NT2/D1 (cell line): ENCODE results near the gene PWWP2B.

Experiments used
- DNase-seq: peaks from one replicate; pipeline ENCODE4 v3.0.0-alpha.2; 2011; ENCODE audit warnings: low read depth, low spot score
- H3K27me3 ChIP-seq: 2 replicates; pipeline ENCODE4 v1.6.0; 2011; ENCODE audit warnings: mild to moderate bottlenecking; ENCODE audit not compliant: insufficient read length, insufficient read depth
- H3K36me3 ChIP-seq: 2 replicates; pipeline ENCODE4 v1.6.1; 2011; ENCODE audit warnings: mild to moderate bottlenecking, low read length, mixed read lengths; ENCODE audit not compliant: insufficient read depth, insufficient read length
- H3K4me1 ChIP-seq: 2 replicates; pipeline ENCODE4 v1.5.1; 2011; ENCODE audit not compliant: insufficient read depth, insufficient read length
- H3K4me3 ChIP-seq: 2 replicates; pipeline ENCODE4 v1.5.1; 2011; ENCODE audit warnings: low read depth; ENCODE audit not compliant: insufficient read length
- H3K9ac ChIP-seq: 2 replicates; pipeline ENCODE4 v1.6.0; 2011; ENCODE audit warnings: low read depth; ENCODE audit not compliant: insufficient read length
- H3K9me3 ChIP-seq: 2 replicates; pipeline ENCODE4 v1.5.1; 2011; ENCODE audit warnings: mild to moderate bottlenecking, low read length; ENCODE audit not compliant: insufficient read depth
- SUZ12 ChIP-seq: IDR thresholded peaks from 2 replicates; pipeline ENCODE4 v1.6.1; 2011; ENCODE audit not compliant: insufficient read length, insufficient read depth; ENCODE audit errors: extremely low read depth
- YY1 ChIP-seq: IDR thresholded peaks from 2 replicates; pipeline ENCODE4 v1.6.1; 2011; ENCODE audit not compliant: insufficient read length, insufficient read depth
- ZNF274 ChIP-seq: IDR thresholded peaks from 2 replicates; pipeline ENCODE4 v1.6.1; 2011; ENCODE audit warnings: mild to moderate bottlenecking, low read depth, low read length

Gene PWWP2B

GRCh38 chr10:132438091-132439024, 41.4 kb downstream of the PWWP2B start:
- H3K36me3 ChIP-seq, result no peaks in the 10 kb centered on the region
- DNase-seq, result no peak
- no peak overlapping the region for H3K4me3 ChIP-seq
- TF ChIP-seq ZNF274 (no peak), YY1 (no peak), SUZ12 (no peak)
- no peaks in the 10 kb centered on the region for H3K27me3 ChIP-seq
- H3K4me1 ChIP-seq, result no peaks in the 10 kb centered on the region
- no peak overlapping the region for H3K9ac ChIP-seq
- H3K9me3 ChIP-seq, result no peaks in the 10 kb centered on the region

GRCh38 chr10:132439025-132439388, 42.0 kb downstream of the PWWP2B start:
- DNase-seq, result no peak
- H3K9me3 ChIP-seq, result no peaks in the 10 kb centered on the region
- H3K36me3 ChIP-seq, result no peaks in the 10 kb centered on the region
- H3K4me1 ChIP-seq, result no peaks in the 10 kb centered on the region
- no peak for TF ChIP-seq ZNF274
- TF ChIP-seq YY1, result no peak
- no peak for TF ChIP-seq SUZ12
- no peak overlapping the region for H3K9ac ChIP-seq
- no peaks in the 10 kb centered on the region for H3K27me3 ChIP-seq
- no peak overlapping the region for H3K4me3 ChIP-seq

DNA sequence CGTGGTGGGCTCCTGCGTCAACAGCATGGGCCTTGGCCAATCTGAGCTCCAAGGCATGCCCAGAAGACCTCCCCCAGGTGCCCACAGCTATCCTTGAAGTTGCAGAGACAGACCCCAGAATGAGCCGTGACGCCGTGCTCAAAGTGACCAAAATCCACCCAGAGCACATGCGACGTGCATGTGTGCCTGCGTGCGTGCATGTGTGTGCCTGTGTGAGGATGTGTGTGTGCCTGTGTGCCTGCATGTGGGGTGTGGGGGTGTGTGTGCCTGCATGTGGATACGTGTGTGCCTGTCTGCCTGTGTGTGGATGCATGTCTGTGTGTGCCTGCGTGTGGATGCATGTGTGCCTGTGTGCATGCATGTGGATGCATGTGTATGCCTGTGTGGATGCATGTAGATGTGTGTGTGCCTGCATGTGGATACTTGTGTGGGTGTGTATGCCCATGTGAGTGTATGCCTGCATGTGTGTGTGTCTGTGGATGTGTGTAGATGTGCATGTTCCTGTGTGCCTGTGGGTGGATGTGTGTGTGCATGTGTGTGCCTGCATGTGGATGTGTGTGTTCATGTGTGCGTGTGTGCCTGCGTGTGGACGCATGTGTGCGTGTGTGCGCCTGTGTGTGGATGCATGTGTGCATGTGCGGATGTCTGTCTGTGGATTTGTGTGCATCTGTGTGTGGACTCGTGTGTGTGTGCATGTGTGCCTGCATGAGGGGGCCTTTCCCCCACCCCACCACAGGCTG, 42.6 kb downstream of the PWWP2B start:
- Histone ChIP-seq H3K9ac (no peak overlapping the region), H3K36me3 (no peaks in the 10 kb centered on the region), H3K4me3 (no peak overlapping the region), H3K27me3 (no peaks in the 10 kb centered on the region), H3K4me1 (no peaks in the 10 kb centered on the region), H3K9me3 (no peaks in the 10 kb centered on the region)
- TF ChIP-seq ZNF274, result no peak
- no peak for TF ChIP-seq SUZ12
- no peak for TF ChIP-seq YY1
- no peak for DNase-seq

GRCh38 chr10:132440791-132441565, 44.0 kb downstream of the PWWP2B start:
- Histone ChIP-seq H3K9ac (no peak overlapping the region), H3K27me3 (no peaks in the 10 kb centered on the region), H3K4me1 (peaks cover 6% of the 10 kb centered on the region), H3K36me3 (no peaks in the 10 kb centered on the region), H3K4me3 (no peak overlapping the region), H3K9me3 (no peaks in the 10 kb centered on the region)
- no peak for DNase-seq
- TF ChIP-seq YY1 (no peak), SUZ12 (no peak), ZNF274 (peak; percentile 46; the same call in 1 of the 2 replicates)

- Histone ChIP-seq H3K36me3 (no peaks in the 10 kb centered on the region), H3K27me3 (no peaks in the 10 kb centered on the region), H3K9me3 (no peaks in the 10 kb centered on the region), H3K9ac (no peak overlapping the region), H3K4me1 (peaks cover 11% of the 10 kb centered on the region), H3K4me3 (no peak overlapping the region)
- TF ChIP-seq YY1 (no peak), SUZ12 (no peak), ZNF274 (no peak)
- no peak for DNase-seq
These were observed 45.0 kb downstream of the PWWP2B start for GRCh38 chr10:132441818-132442524.

DNA sequence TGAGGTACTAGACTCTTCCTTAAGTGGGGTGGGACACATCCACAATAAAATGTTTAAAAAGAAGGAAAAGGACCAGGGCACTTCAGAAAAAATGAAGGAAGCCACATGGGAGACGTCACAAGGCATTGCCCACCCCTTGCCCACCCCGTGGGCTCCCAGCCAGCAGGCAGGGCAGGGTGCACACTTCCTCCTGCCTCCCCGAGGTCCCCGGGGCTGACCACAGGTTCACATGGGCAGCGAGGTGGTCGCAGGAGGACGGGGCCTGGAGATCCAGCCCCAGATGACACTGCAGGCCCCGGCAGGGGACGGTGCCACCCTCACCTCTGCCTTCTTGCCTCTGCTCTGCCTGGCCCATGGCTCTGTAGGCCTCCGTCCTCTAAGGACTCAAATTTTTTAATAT, 45.6 kb downstream of the PWWP2B start:
- TF ChIP-seq SUZ12 (no peak), ZNF274 (no peak), YY1 (no peak)
- no peak for DNase-seq
- Histone ChIP-seq H3K4me1 (peaks cover 17% of the 10 kb centered on the region), H3K27me3 (no peaks in the 10 kb centered on the region), H3K9ac (no peak overlapping the region), H3K36me3 (no peaks in the 10 kb centered on the region), H3K4me3 (no peak overlapping the region), H3K9me3 (no peaks in the 10 kb centered on the region)

DNA sequence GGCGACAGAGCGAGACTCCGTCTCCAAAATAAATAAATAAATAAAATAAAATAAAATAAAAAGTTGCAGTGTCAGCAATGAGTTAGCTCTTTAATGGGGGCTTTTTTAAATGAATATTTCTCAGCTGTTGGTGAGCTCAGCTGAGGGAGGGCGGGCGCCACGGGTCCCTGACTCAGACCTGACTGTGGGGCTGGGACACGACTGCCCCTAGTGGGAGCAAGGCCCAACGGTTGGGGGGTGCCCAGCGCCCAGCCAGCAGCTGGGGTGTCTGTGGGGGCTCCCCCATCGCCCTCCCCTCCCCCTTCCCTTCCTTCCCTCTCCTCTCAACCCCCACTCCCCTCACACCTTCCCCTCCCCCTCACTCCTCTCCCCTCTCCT, 46.6 kb downstream of the PWWP2B start:
- Histone ChIP-seq H3K36me3 (no peaks in the 10 kb centered on the region), H3K9ac (no peak overlapping the region), H3K4me3 (no peak overlapping the region), H3K9me3 (no peaks in the 10 kb centered on the region), H3K27me3 (no peaks in the 10 kb centered on the region), H3K4me1 (peaks cover 21% of the 10 kb centered on the region)
- no peak for DNase-seq
- no peak for TF ChIP-seq ZNF274
- no peak for TF ChIP-seq SUZ12
- no peak for TF ChIP-seq YY1
